ENCODE data around the gene COMMD10.
A peak's percentile ranks its signal among the peaks of the same experiment; 100 is the strongest.
"Not testable (repeated sequence)": the region's sequence is repeated elsewhere in the genome, so short reads cannot be mapped to it uniquely, and the experiment has no call there.

COMMD10 gene

DNA sequence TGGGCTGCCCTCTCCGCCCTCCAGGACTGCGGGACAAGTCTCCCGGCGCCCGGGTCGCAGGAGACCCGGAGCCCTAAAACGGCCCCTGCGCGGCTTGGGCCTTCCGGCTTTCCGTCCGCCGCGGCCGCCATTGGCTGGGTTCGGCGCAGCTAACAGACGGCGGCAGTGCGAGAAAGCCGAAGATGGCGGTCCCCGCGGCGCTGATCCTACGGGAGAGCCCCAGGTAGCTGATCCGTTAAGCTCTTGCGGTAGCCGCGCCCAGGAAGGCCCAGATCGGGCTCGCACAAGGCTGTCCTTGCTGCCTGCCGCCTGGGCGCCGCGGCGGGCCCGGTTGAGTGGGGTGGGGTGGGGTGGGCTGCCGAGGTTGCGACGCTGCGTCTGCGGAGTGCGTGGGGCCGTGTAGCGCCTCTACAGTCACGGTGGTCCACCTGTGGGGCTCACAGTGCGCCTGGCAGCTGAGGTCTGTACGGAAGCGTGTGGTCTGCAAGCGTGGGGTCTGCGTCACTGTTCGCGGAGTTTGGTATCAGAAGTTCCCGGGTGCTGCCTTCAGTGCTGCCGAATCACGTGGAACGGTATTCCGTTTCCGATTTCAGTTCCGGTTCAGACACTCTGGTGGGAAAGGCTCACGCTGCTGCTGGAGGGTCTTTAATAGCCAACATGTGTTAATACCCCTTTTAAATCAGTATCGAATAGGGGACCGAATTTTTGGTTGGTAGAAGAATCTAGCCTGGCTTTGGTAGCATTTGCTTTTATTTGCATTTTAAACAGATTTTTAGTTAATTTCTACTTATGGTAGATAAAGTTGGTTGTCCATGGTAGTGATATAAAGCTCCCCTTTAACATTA, at the start of gene COMMD10:
TSS of gene COMMD10 (plus strand) at position 155 of the 845 bp plus-strand sequence.
- peak; percentile 92 for DNase-seq

DNA sequence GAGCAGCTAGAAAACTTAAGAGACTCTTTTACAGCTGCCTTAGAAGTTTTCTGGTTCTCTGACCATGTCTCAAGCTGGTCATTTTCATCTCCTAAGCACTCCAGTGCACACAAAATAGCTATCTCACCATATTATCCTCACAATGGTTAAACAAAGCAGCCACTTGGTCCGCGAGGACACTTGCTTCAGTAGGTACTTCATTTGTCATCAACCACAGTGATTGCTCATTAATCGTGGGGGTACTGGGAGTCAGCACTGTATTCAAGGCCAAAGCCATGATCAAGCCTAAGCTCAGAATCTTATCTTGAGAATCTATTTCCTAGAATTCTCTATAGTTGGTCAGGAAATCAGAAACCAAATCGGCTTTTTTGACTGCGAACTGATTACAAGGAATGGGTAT, 49.7 kb upstream of the COMMD10 start:
- DNase-seq: no peak

DNA sequence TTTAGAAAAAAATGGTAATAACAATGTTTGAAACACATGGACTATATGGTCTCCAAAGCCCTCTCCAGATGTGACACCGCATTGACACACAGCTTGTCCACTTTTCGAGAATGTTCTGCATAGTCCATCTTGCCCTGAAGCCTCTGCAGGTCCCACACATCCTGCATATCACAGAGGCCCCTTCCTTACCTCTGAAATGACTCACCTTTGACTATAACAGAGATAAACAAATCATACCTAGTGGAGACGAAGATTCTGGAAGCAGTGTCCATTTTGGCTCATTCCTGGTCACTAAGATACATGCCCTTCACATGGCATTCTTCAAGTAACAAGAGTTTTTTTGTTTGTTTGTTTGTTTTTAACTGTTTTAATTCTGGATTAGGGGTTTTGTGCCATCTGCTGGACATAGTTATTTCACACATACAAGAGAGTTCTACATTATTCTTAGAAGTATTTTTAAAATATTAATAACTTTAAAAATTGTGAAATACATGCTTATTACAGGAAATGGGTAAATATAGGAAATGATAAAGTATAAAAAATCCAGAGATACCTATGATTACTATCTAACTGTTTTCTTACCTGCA, 47.5 kb upstream of the COMMD10 start:
- peak; percentile 76 for DNase-seq

DNA sequence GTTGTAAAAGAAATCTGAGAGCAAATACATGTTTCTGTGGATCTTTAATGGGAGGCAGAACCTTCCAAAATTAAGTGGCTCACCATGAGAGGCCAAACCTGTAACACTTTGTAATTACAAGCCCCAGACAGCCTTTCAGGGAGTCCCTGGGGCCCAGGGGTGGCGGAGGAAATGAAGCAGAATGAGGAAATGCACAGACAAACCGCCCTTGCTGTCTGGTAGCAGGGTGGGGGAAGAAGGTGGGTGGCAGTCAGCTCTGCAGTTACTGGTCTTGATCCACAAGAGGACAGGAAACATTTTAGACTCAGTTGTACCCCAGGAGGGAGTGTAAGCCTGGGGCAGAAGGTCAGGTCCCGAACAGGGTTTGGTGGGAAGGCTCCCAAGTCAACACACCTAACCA, 46.0 kb upstream of the COMMD10 start:
- peak; percentile 94 for DNase-seq

DNA sequence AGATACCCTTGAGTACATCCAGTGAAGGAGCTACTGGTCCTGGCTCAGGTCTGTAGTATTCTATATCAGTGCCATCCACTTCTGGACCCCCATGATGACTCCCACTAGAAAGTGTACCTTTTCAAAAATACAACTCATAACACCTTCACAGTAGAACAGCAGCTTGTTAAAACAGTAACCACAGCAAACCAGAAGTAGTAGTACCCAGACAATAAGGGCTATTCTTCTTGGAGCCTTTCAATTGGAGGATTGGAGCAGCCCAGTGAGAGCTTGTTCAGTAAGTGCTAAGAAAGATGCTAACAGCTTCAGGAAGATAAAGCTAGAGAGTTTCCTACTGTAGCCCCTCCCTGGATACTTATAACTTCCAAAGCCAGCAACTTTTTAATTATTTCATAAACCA, 42.5 kb upstream of the COMMD10 start:
- peak; percentile 36 for DNase-seq

DNA sequence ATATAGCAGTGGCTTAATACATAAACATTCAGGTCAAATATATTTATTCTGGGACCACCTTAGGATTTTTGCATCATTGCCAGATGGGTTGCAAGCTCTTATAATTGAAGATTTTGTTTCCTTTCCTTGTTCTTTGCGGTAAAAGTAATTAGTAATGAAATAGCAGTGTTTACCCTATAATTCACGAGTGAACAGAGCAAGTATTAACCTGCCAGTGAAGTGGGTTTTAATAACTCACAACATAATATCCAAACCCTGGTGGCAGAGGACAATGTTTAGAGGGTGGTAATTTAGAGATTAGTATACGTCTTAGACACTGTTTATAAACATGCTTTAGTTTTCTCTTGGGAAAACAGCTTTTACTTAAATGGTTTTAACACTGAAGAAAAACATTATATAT, 40.8 kb upstream of the COMMD10 start:
- DNase-seq: peak; percentile 95

DNA sequence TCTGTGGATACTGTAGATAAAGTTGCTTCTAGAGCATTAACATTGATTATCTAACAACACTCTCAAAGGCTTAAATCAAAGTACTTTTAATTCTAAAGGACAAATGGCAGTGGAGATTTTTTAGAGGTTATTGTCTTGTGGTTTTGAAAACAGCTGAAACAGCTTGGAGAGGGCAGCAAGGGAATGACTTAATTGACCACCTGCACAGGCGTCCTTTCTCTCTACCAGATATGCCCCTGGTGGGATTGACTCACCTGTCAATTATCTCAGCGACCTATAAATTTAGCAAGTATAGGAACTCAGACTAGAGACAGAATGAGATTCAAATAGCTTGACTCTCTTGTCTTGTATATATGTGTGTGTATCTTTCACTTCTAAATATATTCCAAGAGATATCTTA, 39.0 kb upstream of the COMMD10 start:
- DNase-seq: peak; percentile 91

DNA sequence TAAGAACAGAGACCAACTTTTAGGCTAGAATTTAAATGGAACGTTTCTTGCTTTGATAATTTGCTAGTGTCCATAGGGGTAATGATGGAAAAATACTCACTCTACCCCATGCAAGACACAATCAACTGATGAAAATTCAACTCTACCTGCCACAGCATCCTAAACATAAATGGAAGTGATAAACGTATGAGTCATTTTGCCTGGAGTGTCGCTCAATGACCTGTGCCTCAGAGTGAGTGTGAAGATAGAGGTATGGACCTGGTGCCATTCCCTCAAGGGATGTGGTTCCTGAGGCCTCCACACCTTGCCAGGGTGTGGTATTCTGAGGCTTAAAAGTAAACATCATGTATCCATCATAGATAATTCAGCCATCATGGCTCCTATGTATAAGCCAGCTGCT, 38.6 kb upstream of the COMMD10 start:
- peak; percentile 52 for DNase-seq

DNA sequence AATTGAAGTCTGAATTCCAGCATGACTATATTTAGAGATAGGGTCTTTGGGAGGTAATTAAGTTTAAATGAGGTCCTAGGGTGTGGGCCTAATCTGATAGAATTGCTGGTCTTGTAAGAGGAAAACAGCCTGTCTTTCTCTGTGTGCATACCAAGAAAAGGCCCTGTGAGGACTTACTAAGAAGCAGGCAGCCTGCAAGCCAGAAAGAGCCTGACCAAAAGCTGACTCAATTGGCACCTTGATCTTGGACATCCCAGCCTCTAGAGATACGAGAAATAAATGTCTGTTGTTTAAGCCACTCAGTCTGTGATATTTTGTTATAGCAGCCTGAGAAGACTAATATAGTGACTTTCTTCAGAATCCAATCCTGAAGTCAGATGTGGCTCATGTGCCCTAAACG, 38.0 kb upstream of the COMMD10 start:
- no peak for DNase-seq

DNA sequence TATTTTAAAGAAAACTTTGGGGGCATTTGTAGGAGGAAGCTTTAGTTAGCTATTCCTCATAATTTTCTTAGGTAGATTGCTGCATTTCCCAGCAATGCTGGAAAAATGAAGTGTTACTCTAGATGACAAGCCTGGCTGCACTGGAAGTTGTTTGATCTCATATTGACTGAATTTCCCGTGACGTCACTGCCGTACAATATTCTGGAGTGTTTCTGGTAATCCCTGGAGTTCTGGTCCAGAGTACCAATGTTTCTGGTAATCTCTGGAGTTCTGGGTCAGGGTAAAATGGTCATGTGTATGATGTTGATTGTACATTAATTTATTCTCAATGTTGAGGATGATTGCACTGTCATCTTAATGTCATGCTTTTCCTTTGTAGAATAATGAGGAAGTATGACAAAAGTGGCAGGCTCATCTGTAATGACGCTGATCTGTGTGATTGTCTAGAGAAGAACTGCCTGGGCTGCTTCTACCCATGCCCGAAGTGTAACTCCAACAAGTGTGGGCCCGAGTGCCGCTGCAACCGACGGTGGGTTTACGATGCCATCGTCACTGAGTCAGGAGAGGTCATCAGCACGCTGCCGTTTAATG, 26.4 kb upstream of the COMMD10 start:
- no peak for DNase-seq

DNA sequence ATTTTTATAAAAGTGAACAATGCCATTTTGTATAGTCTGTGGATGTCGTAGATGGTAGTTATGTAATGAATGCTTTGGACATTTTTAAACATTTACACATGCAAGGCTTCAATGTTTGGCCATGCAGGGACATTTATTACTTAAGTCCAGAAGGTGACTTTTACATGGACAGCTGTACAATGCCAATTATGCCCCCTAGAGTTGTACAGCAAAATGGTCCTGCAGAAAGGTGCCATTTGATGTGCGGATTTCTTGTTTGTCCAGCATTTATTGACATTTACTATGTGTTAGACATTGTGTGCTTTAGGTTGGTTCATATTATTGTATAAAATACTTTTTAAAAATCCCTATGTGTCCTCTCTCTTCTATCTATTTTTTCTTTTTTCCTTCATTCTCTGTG, 22.5 kb upstream of the COMMD10 start:
- DNase-seq: peak; percentile 78

DNA sequence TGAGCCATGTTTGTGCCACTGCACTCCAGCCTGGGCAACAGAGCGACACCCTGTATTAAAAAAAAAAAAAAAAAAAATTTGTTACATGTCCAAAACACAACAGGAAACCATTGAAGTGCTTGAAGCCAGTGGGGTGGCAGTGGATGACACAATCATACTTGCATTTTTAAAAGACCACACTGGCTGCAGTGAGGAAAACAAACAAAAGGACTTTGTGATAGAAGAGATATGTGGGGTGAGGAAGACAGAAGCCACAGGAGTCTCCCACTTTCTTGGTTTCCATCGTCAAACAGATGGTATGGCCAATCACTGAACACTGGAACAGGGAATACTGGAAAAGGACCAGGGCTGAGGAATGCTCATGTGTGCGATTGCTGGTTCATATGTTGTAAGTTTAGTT, 20.9 kb upstream of the COMMD10 start:
- peak; percentile 22 for DNase-seq

DNA sequence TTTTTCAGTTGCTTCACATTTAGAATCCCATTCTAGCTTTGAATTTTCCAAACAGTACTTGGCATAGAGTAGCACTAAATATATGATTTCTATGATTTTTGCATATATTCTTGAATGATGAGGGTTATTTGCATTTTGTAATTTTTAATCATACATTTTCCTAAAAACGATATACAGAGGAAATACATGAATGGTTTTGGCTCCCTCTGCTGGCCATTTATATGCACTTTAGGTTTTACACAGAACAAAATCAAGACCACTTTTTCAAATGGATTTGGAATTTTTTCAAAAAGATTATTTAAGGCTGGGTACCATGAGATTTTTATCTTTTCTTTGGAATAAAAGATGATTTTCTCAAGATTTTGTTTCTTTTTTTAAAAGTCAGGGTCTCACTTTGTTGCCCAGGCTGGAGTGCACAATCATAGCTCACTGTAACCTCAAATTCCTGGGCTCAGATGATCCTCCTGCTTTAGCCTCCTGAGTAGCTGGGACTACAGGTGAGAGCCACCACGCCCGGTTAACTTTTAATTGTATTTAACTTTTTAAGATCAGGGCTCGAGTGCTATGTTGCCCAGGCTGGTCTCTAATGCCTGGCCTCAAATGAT, 16.7 kb upstream of the COMMD10 start:
- DNase-seq: peak; percentile 72

DNA sequence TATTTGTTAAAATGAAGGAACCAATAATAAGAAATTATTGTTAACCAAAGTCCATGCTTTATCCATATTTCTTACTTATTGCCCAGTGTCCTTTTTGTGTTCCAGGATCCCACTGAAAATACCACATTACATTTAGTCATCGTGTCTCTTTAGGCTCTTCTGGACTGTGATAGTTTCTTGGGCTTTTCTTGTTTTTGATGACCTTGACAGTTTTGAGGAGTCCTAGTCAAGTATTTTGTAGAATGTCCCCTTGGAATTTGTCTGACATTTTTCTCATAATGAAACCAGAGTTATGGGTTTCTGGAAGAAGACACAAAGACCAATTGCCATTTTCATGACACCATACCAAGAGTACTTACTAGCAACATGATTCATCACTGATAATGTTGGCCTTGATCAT, 13.6 kb upstream of the COMMD10 start:
- DNase-seq: no peak

DNA sequence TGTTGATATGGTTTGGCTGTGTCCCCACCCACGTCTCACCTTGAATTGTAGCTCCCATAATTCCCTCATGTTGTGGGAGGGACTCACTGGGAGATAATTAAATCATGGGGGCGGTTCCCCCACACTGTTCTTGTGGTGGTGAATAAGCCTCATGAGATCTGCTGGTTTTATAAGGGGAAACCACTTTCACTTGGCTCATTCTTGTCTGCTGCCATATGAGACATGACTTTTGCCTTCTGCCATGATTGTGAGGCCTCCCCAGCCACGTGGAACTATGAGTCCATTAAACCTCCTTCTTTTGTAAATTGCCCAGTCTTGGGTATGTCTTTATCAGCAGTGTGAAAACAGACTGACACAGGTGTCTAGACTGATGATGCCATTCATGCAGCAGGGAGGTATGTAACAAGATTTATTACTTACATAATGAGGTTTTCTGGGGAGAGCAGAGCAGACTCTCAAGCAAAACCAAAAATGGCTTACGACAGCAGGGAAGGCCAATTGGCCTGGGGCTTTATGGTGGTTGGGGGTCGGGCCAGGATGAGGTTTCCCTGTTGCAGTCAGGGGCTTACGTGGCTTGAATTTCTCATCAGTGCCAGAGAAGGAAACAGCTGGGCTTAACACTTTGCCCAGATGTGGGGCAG, 9.5 kb upstream of the COMMD10 start:
- peak; percentile 64 for DNase-seq

DNA sequence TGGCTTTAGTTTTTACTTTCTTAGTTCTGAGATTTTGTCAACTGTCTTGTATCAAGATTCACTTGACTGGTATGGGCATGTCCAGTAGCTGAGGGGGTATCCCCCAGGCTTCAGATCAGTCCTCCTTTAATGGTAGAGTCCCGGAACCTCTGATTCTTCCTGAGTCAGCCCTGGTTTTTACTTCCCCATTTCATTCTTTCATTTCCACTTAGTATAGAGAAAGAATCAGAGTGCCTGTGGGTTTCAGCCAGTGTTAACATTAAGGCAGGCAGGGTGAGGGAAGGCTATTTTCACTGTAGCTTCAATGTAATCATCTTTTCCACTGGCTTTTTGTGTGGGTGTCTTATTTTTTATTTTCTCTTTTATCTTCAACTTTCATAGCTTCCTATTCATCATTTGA, 8.3 kb upstream of the COMMD10 start:
- no peak for DNase-seq

DNA sequence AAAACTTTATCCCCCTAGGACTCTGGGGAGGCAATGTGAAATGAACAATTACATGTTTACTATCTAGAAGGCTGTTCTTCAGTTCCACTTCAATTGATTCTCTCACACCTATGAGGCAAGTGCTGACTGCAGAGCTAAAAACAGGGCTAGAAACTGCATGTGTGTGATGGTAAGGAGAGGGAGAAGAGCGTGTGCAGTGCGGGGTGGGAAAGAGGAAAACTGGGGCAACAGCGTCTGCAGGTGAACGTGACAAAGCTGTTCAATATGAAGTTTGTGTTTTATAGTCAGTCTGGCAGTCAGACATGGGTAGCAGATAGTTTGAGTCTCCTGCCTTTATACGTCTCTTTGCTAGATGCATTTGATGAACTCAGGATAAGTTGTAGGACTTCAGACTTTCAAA, 6.6 kb upstream of the COMMD10 start:
- no peak for DNase-seq

DNA sequence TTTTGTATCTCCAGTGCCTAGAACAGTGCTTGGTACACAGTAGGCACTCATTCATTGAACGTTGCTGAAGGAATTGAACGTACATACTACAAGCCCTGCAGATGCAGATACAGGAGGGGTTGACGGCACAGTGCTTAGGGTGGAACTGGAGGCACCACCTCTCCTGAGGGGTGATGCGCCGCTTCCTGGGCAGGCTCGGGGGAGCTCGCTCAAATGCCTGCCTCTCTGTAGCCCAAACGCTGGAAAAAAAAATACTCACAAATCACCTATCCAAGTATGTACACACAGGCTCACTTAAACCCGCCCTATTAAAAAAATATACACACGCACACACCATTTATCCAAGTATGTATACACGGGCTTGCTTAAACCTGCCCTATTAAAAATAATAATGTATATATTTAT, 536 bp upstream of the COMMD10 start:
- peak; percentile 72 for DNase-seq

DNA sequence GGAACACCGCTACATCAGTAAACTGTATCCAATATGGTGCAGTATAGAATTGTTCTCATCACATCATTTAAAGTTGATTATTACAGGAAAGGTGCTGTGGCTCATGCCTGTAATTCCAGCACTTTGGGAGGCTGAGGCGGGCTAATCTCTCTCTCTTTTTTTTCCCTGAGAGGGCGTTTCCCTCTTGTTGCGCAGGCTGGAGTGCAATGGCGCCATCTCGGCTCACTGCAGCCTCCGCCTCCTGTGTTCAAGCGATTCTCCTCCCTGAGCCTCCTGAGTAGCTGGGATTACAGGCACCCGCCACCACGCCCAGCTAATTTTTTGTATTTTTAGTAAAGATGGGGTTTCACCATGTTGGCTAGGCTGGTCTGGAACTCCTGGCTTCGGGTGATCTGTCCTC, 1.5 kb downstream of the COMMD10 start:
- DNase-seq: not testable (repeated sequence)

DNA sequence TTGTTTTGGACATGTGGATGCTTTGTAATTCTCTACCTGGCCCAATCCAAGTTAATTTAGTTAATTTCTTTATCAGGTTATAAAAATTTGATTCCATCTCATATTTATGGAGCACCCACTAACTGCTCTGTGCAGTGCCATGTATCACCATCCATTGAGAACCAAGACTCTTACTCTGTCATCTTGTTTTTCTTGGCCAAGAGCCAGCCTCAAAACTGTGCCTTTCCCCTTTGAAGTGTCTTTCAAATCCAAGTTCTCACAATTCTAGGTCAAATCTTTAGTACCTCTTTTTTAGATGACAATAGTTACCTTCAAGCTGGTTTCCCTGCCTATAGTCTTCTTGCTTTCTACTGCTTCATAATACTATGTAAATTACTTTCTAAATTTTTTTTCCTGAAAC, 3.2 kb downstream of the COMMD10 start:
- peak; percentile 33 for DNase-seq

DNA sequence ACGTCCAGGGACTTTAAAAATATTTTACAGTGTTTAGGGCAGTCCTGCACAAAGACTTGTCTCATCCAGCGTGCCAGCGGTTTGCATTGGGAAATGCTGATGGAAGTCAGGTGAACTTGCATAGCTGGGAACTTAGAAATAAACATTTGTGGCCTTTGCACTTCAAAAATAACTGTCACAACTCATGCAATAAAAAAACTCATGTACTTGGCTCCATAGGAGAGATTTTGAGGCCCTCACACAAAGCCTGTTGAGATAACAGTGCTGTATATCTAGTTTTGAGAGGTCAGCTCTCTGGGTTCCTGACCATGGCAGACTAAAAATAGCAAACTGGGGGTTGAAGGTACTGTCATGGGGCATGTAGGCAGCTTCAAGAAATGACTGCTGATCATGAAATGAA, 5.5 kb downstream of the COMMD10 start:
- DNase-seq: no peak

DNA sequence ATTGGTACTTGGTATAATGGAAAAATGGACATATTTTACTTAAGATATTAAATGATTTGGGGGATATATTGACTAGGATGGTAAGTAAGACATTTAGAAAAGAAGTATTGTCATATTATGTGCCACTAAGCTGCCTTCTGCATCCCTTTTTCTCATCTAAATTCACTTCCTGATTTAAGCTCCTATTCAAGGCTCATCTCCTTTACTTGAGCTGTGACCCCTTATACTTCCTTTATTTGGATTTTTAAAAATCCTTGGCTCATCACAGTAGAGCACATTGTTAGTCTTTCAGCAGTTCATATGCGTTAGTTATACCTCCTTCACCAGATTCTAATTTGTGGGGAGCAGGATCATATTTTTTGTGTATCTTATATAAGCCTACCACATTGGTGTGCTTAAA, 6.6 kb downstream of the COMMD10 start:
- no peak for DNase-seq

DNA sequence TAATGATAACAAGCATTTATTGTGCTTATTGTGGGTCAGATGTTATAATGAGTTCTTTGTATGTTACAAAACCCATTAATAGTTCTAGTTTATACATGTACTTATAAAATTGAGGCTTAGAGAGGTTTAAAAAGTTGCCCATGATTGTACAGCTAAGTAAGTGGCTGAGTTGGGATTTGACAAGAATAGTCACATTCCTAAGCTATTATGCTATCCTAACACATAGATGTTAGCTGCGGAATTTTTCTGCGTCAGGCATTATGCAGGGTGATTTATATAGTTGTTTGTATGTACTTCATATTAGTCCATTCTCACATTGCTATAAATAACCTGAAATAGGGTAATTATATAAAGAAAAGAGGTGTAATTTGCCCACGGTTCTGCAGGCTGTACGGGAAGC, 12.5 kb downstream of the COMMD10 start:
- no peak for DNase-seq

All from NCI-H69 (cell line).